Measurements from ENCODE around the gene EFNB1.

EFNB1 gene

GRCh38 chrX:68841251-68842049 is 12.6 kb downstream of the EFNB1 start:
- no peak for DNase-seq
- intact Hi-C loops (cut with DNase I; ENCODE audit: low total_unique reads) = no loop called here
- Histone ChIP-seq H3K4me1 (no peaks in the 10 kb centered on the region), H3K27me3 (no peaks in the 10 kb centered on the region), H3K27ac (no peak overlapping the region), H3K36me3 (peaks cover 0 to 23% (median 22%) of the 10 kb centered on the region in 3 donors), H3K9me3 (no peaks in the 10 kb centered on the region), H3K4me3 (no peak overlapping the region)
- TF ChIP-seq CTCF (IDR thresholded peaks at IDR 0.05) = no peak

- intact Hi-C loops (cut with DNase I; ENCODE audit: low total_unique reads) = no loop called here
- no peaks in the 10 kb centered on the region for H3K9me3 ChIP-seq
Measured at GRCh38 chrX:68842351-68842750, 13.5 kb downstream of the EFNB1 start.

GRCh38 chrX:68842781-68843581 is 14.2 kb downstream of the EFNB1 start:
- no peak overlapping the region for H3K4me3 ChIP-seq
- no peak overlapping the region for H3K27ac ChIP-seq
- H3K27me3 ChIP-seq = no peaks in the 10 kb centered on the region
- no peaks in the 10 kb centered on the region for H3K9me3 ChIP-seq
- intact Hi-C loops (cut with DNase I; ENCODE audit: low total_unique reads) = no loop called here
- H3K4me1 ChIP-seq = peaks cover 0 to 9% (median 6%) of the 10 kb centered on the region in 4 donors
- TF ChIP-seq CTCF (IDR thresholded peaks at IDR 0.05) = no peak
- H3K36me3 ChIP-seq = peaks cover 0 to 23% (median 22%) of the 10 kb centered on the region in 3 donors
- no peak for DNase-seq

More at GRCh38 chrX:68842351-68842750, 13.5 kb downstream of the EFNB1 start:
- no peak for DNase-seq
- peaks cover 0 to 9% (median 6%) of the 10 kb centered on the region in 4 donors for H3K4me1 ChIP-seq
- no peaks in the 10 kb centered on the region for H3K27me3 ChIP-seq
- no peak overlapping the region for H3K4me3 ChIP-seq
- no peak for TF ChIP-seq CTCF (IDR thresholded peaks at IDR 0.05)
- H3K27ac ChIP-seq = no peak overlapping the region
- H3K36me3 ChIP-seq = peaks cover 0 to 23% (median 22%) of the 10 kb centered on the region in 3 donors

GRCh38 chrX:68843992-68844391 is 15.2 kb downstream of the EFNB1 start:
- H3K36me3 ChIP-seq = peaks cover 0 to 23% (median 22%) of the 10 kb centered on the region in 3 donors
- H3K27ac ChIP-seq = no peak overlapping the region
- peaks cover 0 to 9% (median 6%) of the 10 kb centered on the region in 4 donors for H3K4me1 ChIP-seq
- intact Hi-C loops (cut with DNase I; ENCODE audit: low total_unique reads) = no loop called here
- DNase-seq = no peak
- H3K9me3 ChIP-seq = no peaks in the 10 kb centered on the region
- no peaks in the 10 kb centered on the region for H3K27me3 ChIP-seq
- TF ChIP-seq CTCF (IDR thresholded peaks at IDR 0.05) = no peak
- no peak overlapping the region for H3K4me3 ChIP-seq

- DNase-seq = no peak
- intact Hi-C loops (cut with DNase I; ENCODE audit: low total_unique reads) = no loop called here
- Histone ChIP-seq H3K4me1 (peaks cover 0 to 9% (median 6%) of the 10 kb centered on the region in 4 donors), H3K9me3 (no peaks in the 10 kb centered on the region), H3K27me3 (no peaks in the 10 kb centered on the region), H3K36me3 (peaks cover 0 to 23% (median 18%) of the 10 kb centered on the region in 3 donors), H3K27ac (no peak overlapping the region), H3K4me3 (no peak overlapping the region)
- no peak for TF ChIP-seq CTCF (IDR thresholded peaks at IDR 0.05)
Measured at GRCh38 chrX:68844581-68844980, 15.8 kb downstream of the EFNB1 start.

All from tibial artery (tissue), 4 donors.